H1 (cell line): ENCODE measurements around the gene CBARP. TPM values are rescaled to one million over a fixed set of nuclear protein-coding genes. Genes with fewer than 3 reads are reported as not detected.
A peak's percentile ranks its signal among the peaks of the same experiment; 100 is the strongest.

Source experiments
- CTCF ChIA-PET: fragments of 300-600 bp; sonication (Branson Sonifier 250); formaldehyde crosslinking; loops from one replicate; lab custom pipeline; 2021; ENCODE audit not compliant: partially characterized antibody; lab: Charles Lee
- POLR2A ChIA-PET: fragments of 300-600 bp; sonication (Branson Sonifier 250); formaldehyde crosslinking; loops from one replicate; lab custom pipeline; 2021; ENCODE audit warnings: inconsistent platforms; ENCODE audit not compliant: partially characterized antibody; lab: Charles Lee
- DNase-seq, 2 experiments: peaks; one replicate each; pipeline versions ENCODE4 v3.0.0 to v3.0.0-alpha.2; 2010 to 2022; ENCODE audit warnings: low spot score in 2 of 2, low read depth in 1 of 2, mixed read lengths in 1 of 2
- FAIRE-seq: peaks from 2 replicates; lab custom pipeline; 2011; peaks lifted over from hg19 to GRCh38; lab: Jason Lieb, UNC
- H2AFZ ChIP-seq: 2 replicates; pipeline ENCODE4 v1.8.1; 2012; ENCODE audit warnings: low read length, inconsistent platforms
- H2AK5ac ChIP-seq: 2 replicates; pipeline ENCODE4 v1.6.1; 2013; ENCODE audit warnings: low read depth, low read length
- H2BK120ac ChIP-seq: replicated peaks from 2 replicates; pipeline ENCODE3; 2013; ENCODE audit warnings: low read depth, low read length, inconsistent platforms
- H2BK12ac ChIP-seq: 2 replicates; pipeline ENCODE4 v1.6.1; 2013; ENCODE audit warnings: low read depth, low read length
- H2BK15ac ChIP-seq: 2 replicates; pipeline ENCODE4 v1.6.1; 2013; ENCODE audit warnings: low read length
- H2BK20ac ChIP-seq: 2 replicates; pipeline ENCODE4 v1.6.1; 2013; ENCODE audit warnings: low read length
- H2BK5ac ChIP-seq: 2 replicates; pipeline ENCODE4 v1.6.1; 2013; ENCODE audit warnings: low read depth, low read length
- H3K14ac ChIP-seq: 2 replicates; pipeline ENCODE4 v1.6.1; 2013; ENCODE audit warnings: inconsistent platforms; ENCODE audit not compliant: insufficient read length
- H3K18ac ChIP-seq: 2 replicates; pipeline ENCODE4 v1.6.1; 2013; ENCODE audit warnings: low read length; ENCODE audit errors: extremely low read depth
- H3K23ac ChIP-seq: 2 replicates; pipeline ENCODE4 v1.6.1; 2013; ENCODE audit warnings: inconsistent platforms; ENCODE audit not compliant: insufficient read length
- H3K23me2 ChIP-seq: 2 replicates; pipeline ENCODE4 v1.6.1; 2013; ENCODE audit warnings: low read depth, low read length
- H3K27ac ChIP-seq: 2 replicates; pipeline ENCODE4 v1.6.1; 2011; ENCODE audit warnings: low read depth, low read length, inconsistent platforms
- H3K27me3 ChIP-seq, 4 experiments: replicated peaks in 1 of 4; 1 replicate in 1 of 4; 2 replicates in 3 of 4; pipeline versions ENCODE4 v1.6.1 to v1.8.1; 2011 to 2013; ENCODE audit warnings: low read length in 3 of 4, mild to moderate bottlenecking in 3 of 4, inconsistent platforms in 2 of 4, mixed read lengths in 2 of 4, moderate library complexity in 1 of 4; ENCODE audit not compliant: control insufficient read depth in 3 of 4, insufficient read depth in 3 of 4; ENCODE audit errors: extremely low read depth in 1 of 4
- H3K36me3 ChIP-seq, 4 experiments: 2 replicates each; pipeline versions ENCODE4 v1.6.1 to v1.8.1; 2011 to 2013; ENCODE audit warnings: mild to moderate bottlenecking in 4 of 4, low read length in 3 of 4, moderate library complexity in 2 of 4, control low read depth in 1 of 4, inconsistent platforms in 1 of 4; ENCODE audit not compliant: insufficient read depth in 4 of 4, control insufficient read depth in 2 of 4
- H3K4ac ChIP-seq: replicated peaks from 2 replicates; pipeline ENCODE3; 2013; ENCODE audit warnings: low read length, low read depth, mixed read lengths, inconsistent platforms; ENCODE audit not compliant: insufficient read length
- H3K4me1 ChIP-seq, 4 experiments: replicated peaks in 1 of 4; 1 replicate in 1 of 4; 2 replicates in 3 of 4; pipeline versions ENCODE4 v1.6.1 to v1.8.1; 2011 to 2013; ENCODE audit warnings: low read length in 3 of 4, inconsistent platforms in 2 of 4, mixed read lengths in 1 of 4; ENCODE audit not compliant: insufficient read depth in 4 of 4, control insufficient read depth in 3 of 4
- H3K4me2 ChIP-seq, 2 experiments: 2 replicates each; pipeline versions ENCODE4 v1.6.1 to v1.8.1; 2011 to 2013; ENCODE audit warnings: low read depth in 2 of 2, low read length in 2 of 2, control low read depth in 1 of 2, inconsistent platforms in 1 of 2, mild to moderate bottlenecking in 1 of 2; ENCODE audit not compliant: insufficient read depth in 1 of 2
- H3K4me3 ChIP-seq, 4 experiments: fragments of 200-600, 300-600 bp in 1 of 4; sonication (generic), shearing (Covaris generic), sonication (Bioruptor Twin) in 1 of 4; 2 replicates each; pipeline versions ENCODE4 v1.5.1 to v1.8.1; 2011 to 2016; ENCODE audit warnings: low read length in 4 of 4, low read depth in 3 of 4, control low read depth in 2 of 4, inconsistent platforms in 2 of 4, mild to moderate bottlenecking in 2 of 4, mixed read lengths in 1 of 4, moderate library complexity in 1 of 4; ENCODE audit not compliant: insufficient read depth in 2 of 4; ENCODE audit errors: extremely low read depth in 1 of 4
- H3K56ac ChIP-seq: replicated peaks from 2 replicates; pipeline ENCODE3; 2013; ENCODE audit warnings: low read depth, mild to moderate bottlenecking, mixed read lengths, low read length, inconsistent platforms; ENCODE audit not compliant: insufficient read length
- H3K79me1 ChIP-seq: 2 replicates; pipeline ENCODE4 v1.6.1; 2013; ENCODE audit warnings: low read depth, low read length, control low read depth
- H3K79me2 ChIP-seq, 2 experiments: 2 replicates each; pipeline versions ENCODE4 v1.6.1 to v1.8.1; 2012 to 2013; ENCODE audit warnings: low read length in 2 of 2, mild to moderate bottlenecking in 2 of 2, inconsistent platforms in 1 of 2; ENCODE audit not compliant: insufficient read depth in 2 of 2, control insufficient read depth in 1 of 2
- H3K9ac ChIP-seq, 4 experiments: replicated peaks in 1 of 4; 1 replicate in 1 of 4; 2 replicates in 3 of 4; pipeline versions ENCODE4 v1.6.1 to v1.8.1; 2011 to 2013; ENCODE audit warnings: low read depth in 3 of 4, low read length in 3 of 4, control low read depth in 2 of 4, mild to moderate bottlenecking in 2 of 4, moderate library complexity in 2 of 4, inconsistent platforms in 1 of 4; ENCODE audit errors: extremely low read depth in 1 of 4
- H3K9me3 ChIP-seq, 2 experiments: 2 replicates each; pipeline versions ENCODE4 v1.6.1 to v1.8.1; 2012 to 2013; ENCODE audit warnings: mild to moderate bottlenecking in 2 of 2, moderate library complexity in 2 of 2, control low read depth in 1 of 2, inconsistent platforms in 1 of 2, low read depth in 1 of 2, low read length in 1 of 2, mixed read lengths in 1 of 2; ENCODE audit not compliant: insufficient read depth in 2 of 2
- H4K20me1 ChIP-seq, 2 experiments: replicated peaks in 1 of 2; 2 replicates each; pipeline versions ENCODE3 to v1.8.1; 2011 to 2013; ENCODE audit warnings: inconsistent platforms in 2 of 2, low read length in 2 of 2, mild to moderate bottlenecking in 1 of 2; ENCODE audit not compliant: insufficient read depth in 2 of 2, control insufficient read depth in 1 of 2
- H4K5ac ChIP-seq: 2 replicates; pipeline ENCODE4 v1.6.1; 2013; ENCODE audit warnings: low read length, low read depth, mixed read lengths, inconsistent platforms; ENCODE audit not compliant: insufficient read length
- H4K8ac ChIP-seq: 2 replicates; pipeline ENCODE4 v1.8.0; 2013; ENCODE audit warnings: mild to moderate bottlenecking, moderate library complexity, low read length, inconsistent platforms; ENCODE audit not compliant: insufficient read depth; ENCODE audit errors: extremely low read depth
- H4K91ac ChIP-seq: replicated peaks from 2 replicates; pipeline ENCODE3; 2013; ENCODE audit warnings: low read length, mixed read lengths, inconsistent platforms; ENCODE audit not compliant: insufficient read length
- CBX8 ChIP-seq: fragments of 300-800, 300-1000 bp; sonication (generic); IDR thresholded peaks from 2 replicates; pipeline ENCODE4 v1.7.1; 2016; ENCODE audit warnings: low read depth, low read length, borderline replicate concordance
- CEBPB ChIP-seq: IDR thresholded peaks from 2 replicates; pipeline ENCODE4 v1.6.1; 2012; ENCODE audit warnings: low read depth, low read length
- E2F6 ChIP-seq: IDR thresholded peaks from 2 replicates; pipeline ENCODE4 v1.6.1; 2012; ENCODE audit warnings: inconsistent platforms
- GABPA ChIP-seq: IDR thresholded peaks from 2 replicates; pipeline ENCODE4 v1.6.1; 2011; ENCODE audit warnings: mild to moderate bottlenecking, low read length, moderate library complexity, borderline replicate concordance; ENCODE audit not compliant: insufficient read depth
- KDM4A ChIP-seq: IDR thresholded peaks from one replicate; pipeline ENCODE4 v1.7.1; 2012; ENCODE audit warnings: low read depth, mild to moderate bottlenecking, moderate library complexity, low read length, inconsistent platforms; ENCODE audit not compliant: severe bottlenecking
- POLR2A ChIP-seq, 2 experiments: IDR thresholded peaks; 1 replicate in 1 of 2; 2 replicates in 1 of 2; pipeline ENCODE4 v1.6.1; 2011; ENCODE audit warnings: low read depth in 2 of 2, low read length in 2 of 2, mild to moderate bottlenecking in 2 of 2; ENCODE audit errors: control extremely low read depth in 1 of 2
- POLR2AphosphoS5 ChIP-seq: IDR thresholded peaks from 2 replicates; pipeline ENCODE4 v1.6.1; 2011; ENCODE audit warnings: low read depth, low read length
- RAD21 ChIP-seq, 2 experiments: IDR thresholded peaks in 1 of 2; conservative IDR thresholded peaks in 1 of 2; 2 replicates each; pipeline ENCODE4 v1.6.1; 2011; ENCODE audit warnings: low read depth in 2 of 2, low read length in 2 of 2, improper control_type of control experiment in 1 of 2, inconsistent platforms in 1 of 2, mild to moderate bottlenecking in 1 of 2, moderate library complexity in 1 of 2
- SRF ChIP-seq: IDR thresholded peaks from 2 replicates; pipeline ENCODE4 v1.6.1; 2011; ENCODE audit warnings: mild to moderate bottlenecking, low read depth, low read length, moderate library complexity
- TAF7 ChIP-seq: optimal IDR thresholded peaks from 2 replicates; pipeline ENCODE3; 2011; ENCODE audit warnings: low read depth, mild to moderate bottlenecking, inconsistent platforms, low read length, moderate library complexity, borderline replicate concordance
- WGBS, 2 experiments: shearing (Covaris generic) in 1 of 2; methylation state at CpG; one replicate each; pipeline versions ENCODE4 v1.1.6 to v1.1.7; 2013 to 2015; ENCODE audit warnings: low lambda C conversion rate in 2 of 2, mixed read lengths in 2 of 2, inconsistent platforms in 1 of 2, low coverage in 1 of 2, missing lambda C conversion rate in 1 of 2; ENCODE audit not compliant: insufficient replicate concordance in 2 of 2, insufficient coverage in 1 of 2, insufficient read length in 1 of 2; ENCODE audit errors: extremely low coverage in 1 of 2, missing lambda C conversion rate in 1 of 2; 5-methylcytosine and 5-hydroxymethylcytosine counted together
- polyA plus RNA-seq, 7 experiments: library from polyadenylated mRNA; depleted of rRNA in 3 of 7; stranded (reverse) in 5 of 7; unstranded in 2 of 7; fragments of >200 nt in 5 of 7; fragments of 200-250 nt in 2 of 7; gene quantifications; 1 replicate in 5 of 7; 2 replicates in 1 of 7; 4 replicates in 1 of 7; pipeline versions ENCODE4 v1.2.1 to v1.2.3, GENCODE V29; 2011 to 2013; ENCODE audit warnings: missing spikeins in 2 of 7, mixed read lengths in 2 of 7
- total RNA-seq: library from RNA; stranded (reverse); fragmentation: NEBNext Ultra II Directional; extraction: Animal tissue kit (Norgen Biotek cat#: 25700); gene quantifications from 2 replicates; pipeline ENCODE4 v1.2.1, GENCODE V29; 2021

The CBARP gene
- total and polyA plus RNA-seq, 2 of the 8 experiments (the other 6 are each of a cell fraction or from before 2014, with no cell fraction given), result 4.9 to 14.7 TPM

GRCh38 chr19:1234051-1234954 lies 3.5 kb downstream of the CBARP start:
- H2BK5ac ChIP-seq, result no peak overlapping the region
- CTCF ChIA-PET, result interaction anchor here (1.1 to 2.3 kb wide), 2 partner anchors 14 to 17 kb away, joined by 7 read pairs; no protein-coding TSS in a partner anchor
- FAIRE-seq, result no peak

More at GRCh38 chr19:1234051-1234954, 3.5 kb downstream of the CBARP start:
- DNase-seq, result no peak
- Histone ChIP-seq H3K18ac (no peak overlapping the region), H3K23me2 (peaks cover 7% of the 10 kb centered on the region; the same call in 1 of the 2 replicates), H4K5ac (no peak overlapping the region), H3K79me1 (0 out of 2 replicates have a peak, but pooled peaks cover 3% of the 10 kb centered on the region), H3K4ac (no peak overlapping the region), H2BK15ac (no peak overlapping the region), H3K9me3 (no peaks in the 10 kb centered on the region), H3K79me2 (no peaks in the 10 kb centered on the region; a peak in 1 of 4 replicates), H3K4me2 (no peak overlapping the region), H2BK120ac (no peak overlapping the region), H3K27ac (no peak overlapping the region), H3K23ac (no peak overlapping the region), H3K36me3 (peaks cover 4 to 46% (median 7%) of the 10 kb centered on the region in 4 experiments; a peak in 5 of 8 replicates), H4K8ac (peak overlapping the region; percentile 5; the same call in 1 of the 2 replicates), H2BK20ac (no peak overlapping the region), H3K14ac (no peak overlapping the region), H3K4me1 (peaks cover 0 to 11% (median 6%) of the 10 kb centered on the region in 4 experiments; a peak in 5 of 7 replicates), H4K91ac (no peak overlapping the region), H3K56ac (no peak overlapping the region), H4K20me1 (peaks cover 2 to 22% of the 10 kb centered on the region in 2 experiments), H3K4me3 (no peak overlapping the region), H2AK5ac (no peak overlapping the region), H2AFZ (no peak overlapping the region), H2BK12ac (no peak overlapping the region), H3K9ac (no peak overlapping the region; a peak in 1 of 7 replicates), H3K27me3 (no peaks in the 10 kb centered on the region)
- TF ChIP-seq GABPA, result no peak
- no peak for TF ChIP-seq SRF
- TF ChIP-seq TAF7, result no peak
- TF ChIP-seq CEBPB, result no peak
- no peak for TF ChIP-seq KDM4A
- no peak for TF ChIP-seq CBX8
- TF ChIP-seq POLR2AphosphoS5, result no peak
- TF ChIP-seq RAD21 (IDR thresholded peaks at IDR 0.05 in 1 of 2, conservative IDR thresholded peaks at IDR 0.05 in 1 of 2; ENCODE audit: low read depth in 2 of 2, low read length in 2 of 2), result no peak
- no peak for TF ChIP-seq POLR2A (IDR thresholded peaks at IDR 0.05; ENCODE audit: control extremely low read depth in 1 of 2, low read depth in 2 of 2, low read length in 2 of 2)
- no peak for TF ChIP-seq E2F6
- WGBS, 2 experiments, result 95% methylated on average over 39 of the region's 45 CpGs; no CpG with 5 or more reads in 1 of the 2 experiments
- POLR2A ChIA-PET, result interaction anchor here (0.8 to 2.8 kb wide), 4 partner anchors 9 to 127 kb away, joined by 3 to 7 read pairs (median 6); partner anchors contain the start of gene CIRBP
